ENCODE results near the gene FTSJ3.

Gene FTSJ3

GRCh38 chr17:63780928-63781327 lies 46.5 kb downstream of the FTSJ3 start:
- no peak for DNase-seq

DNA sequence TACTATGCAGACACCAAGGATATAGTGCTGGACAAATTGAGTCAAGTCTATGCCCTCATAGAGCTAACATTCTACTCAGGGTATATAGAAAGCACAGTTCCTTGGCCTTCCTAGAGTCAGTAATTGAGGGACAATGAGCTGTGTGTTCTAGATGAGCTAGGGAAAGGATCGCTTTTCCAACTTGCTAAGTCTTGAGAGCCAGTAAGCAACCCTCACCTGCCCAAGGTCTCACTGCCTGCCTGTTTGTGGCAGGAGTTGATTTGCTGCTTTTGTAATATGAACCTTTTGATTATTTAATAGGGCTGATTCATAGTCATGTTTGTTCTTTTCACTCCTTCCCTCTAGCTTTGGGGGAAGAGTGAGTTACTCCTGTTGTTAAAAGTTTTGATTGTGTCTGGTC lies 47.0 kb downstream of the FTSJ3 start:
- peak; percentile 13 for DNase-seq

DNA sequence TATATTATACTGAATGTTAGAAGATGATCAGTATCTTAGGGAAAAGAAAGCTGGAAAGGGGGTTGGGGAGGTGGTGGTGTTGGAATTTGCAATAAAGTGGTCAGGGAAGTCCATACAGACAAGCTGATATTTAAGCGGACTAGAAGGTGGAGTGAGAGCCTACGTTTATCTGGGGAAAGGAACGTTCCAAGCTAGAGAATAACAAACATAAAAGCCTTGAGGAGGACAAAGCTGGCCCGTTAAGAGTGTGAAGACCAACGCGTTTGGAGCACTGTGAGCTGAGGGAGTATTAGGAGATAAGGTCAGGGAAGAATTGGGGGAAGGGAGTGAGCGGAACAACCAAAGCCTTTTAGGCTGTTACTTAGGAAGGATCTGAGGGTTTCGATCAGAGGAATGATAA lies 52.0 kb downstream of the FTSJ3 start:
- no peak for DNase-seq

GRCh38 chr17:63774969-63775265 lies 52.5 kb downstream of the FTSJ3 start:
- DNase-seq: no peak

GRCh38 chr17:63774141-63774968 lies 53.1 kb downstream of the FTSJ3 start, which contains the start of gene DDX42:
Gene DDX42, plus strand, starts transcription at chr17:63774170. Its CDS starts 12,880 bp downstream, at chr17:63787050.
- no peak for DNase-seq

DNA sequence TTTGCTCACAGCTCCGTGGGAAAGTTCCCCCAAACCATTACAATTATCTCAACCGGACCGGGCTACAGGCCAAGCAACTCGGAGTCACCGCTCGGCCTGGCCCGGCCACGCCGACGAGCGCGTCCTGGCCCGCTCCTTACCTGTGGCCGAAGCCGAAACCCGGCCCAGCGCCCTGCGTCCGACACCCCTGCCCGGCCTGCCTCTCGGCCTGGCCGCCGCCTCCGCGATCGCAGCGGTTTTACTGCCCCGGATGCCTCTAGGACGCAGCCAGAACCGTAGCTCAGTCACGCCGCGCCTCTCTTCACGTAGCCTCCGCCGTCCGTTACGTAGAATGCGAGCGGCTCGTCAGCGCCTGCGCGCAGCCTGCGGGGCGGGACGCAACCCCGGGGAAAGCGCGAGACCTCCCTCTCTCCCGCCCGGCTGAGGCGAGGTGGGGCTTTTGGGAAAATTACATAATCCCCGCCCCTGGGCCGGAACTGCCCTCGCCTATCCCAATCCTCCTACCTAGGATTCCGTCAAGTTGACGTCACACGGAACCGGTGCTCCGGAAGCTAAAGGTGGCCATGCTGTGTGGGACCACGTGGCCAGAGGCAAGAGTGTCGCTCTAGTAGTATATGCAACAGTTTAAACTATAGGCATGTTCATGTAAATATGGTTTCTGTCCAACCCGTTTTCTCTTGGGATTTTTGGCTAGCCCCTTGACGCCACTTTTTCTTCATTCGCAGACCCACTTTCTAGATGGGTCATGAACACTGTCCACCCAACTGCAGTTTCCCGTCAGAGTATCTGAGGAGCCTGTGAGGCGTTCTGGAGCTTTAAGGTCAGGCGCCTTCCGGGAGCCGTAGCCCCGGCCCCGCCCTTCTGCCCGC lies 54.0 kb downstream of the FTSJ3 start, which contains the start of gene CCDC47:
TSS of gene CCDC47 (minus strand) at position 326 of the 869 bp plus-strand sequence. CDS start 7,422 bp downstream, outside the sequence.
- peak; percentile 98 for DNase-seq

DNA sequence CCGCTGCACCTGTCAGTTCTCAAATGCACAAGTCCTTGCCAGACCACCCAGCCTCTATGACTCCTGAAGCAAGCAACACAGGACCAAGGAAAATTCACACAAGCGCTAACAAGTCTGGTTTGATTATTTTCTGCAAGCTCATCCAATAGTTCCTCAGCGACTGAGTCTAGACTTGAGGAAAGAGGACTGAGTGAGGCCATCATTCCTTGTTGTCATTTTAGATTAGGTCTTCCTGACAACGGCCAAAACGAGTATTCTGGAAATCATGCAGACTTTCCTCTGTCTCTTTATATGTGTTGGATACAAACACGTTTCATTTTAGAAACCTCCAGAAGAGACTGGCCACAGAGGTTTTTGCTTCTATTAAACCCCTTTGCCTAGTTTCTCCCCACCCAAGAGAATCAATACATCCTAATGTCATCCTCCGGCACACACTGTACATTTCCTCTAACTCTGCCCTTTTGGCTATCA lies 54.6 kb downstream of the FTSJ3 start:
- DNase-seq: no peak
